HG03045 (cell line): ENCODE data around the gene PIANP.
"Not testable (repeated sequence)": the region's sequence is repeated elsewhere in the genome, so short reads cannot be mapped to it uniquely, and the experiment has no call there.

Experiments used
- ATAC-seq: cut with Tn5 transposase; IDR thresholded peaks from one replicate; pipeline ENCODE4 v1.9.1; 2021; ENCODE audit warnings: mild to moderate bottlenecking, moderate library complexity; ENCODE audit not compliant: unreplicated experiment

Gene PIANP

GRCh38 chr12:6700646-6701051 is at the start of gene PIANP:
Gene PIANP (minus strand): TSS chr12:6700815. CDS start chr12:6698061, 2,754 bp downstream.
- no peak for ATAC-seq

GRCh38 chr12:6748761-6749160 is 48.1 kb upstream of the PIANP start:
- ATAC-seq, result no peak

- ATAC-seq, result no peak
Measured at GRCh38 chr12:6747216-6747615, 46.6 kb upstream of the PIANP start.

GRCh38 chr12:6745741-6746525 is 45.3 kb upstream of the PIANP start:
- no peak for ATAC-seq

GRCh38 chr12:6743300-6743699 is 42.7 kb upstream of the PIANP start:
- ATAC-seq, result not testable (repeated sequence)

- ATAC-seq, result no peak
Measured at GRCh38 chr12:6742834-6743233, 42.2 kb upstream of the PIANP start.

GRCh38 chr12:6742080-6742479 is 41.5 kb upstream of the PIANP start:
- ATAC-seq, result not testable (repeated sequence)

- no peak for ATAC-seq
Measured at GRCh38 chr12:6736754-6737153, 36.1 kb upstream of the PIANP start.

- ATAC-seq, result no peak
Measured at GRCh38 chr12:6735448-6736191, 35.0 kb upstream of the PIANP start.

- no peak for ATAC-seq
Measured at GRCh38 chr12:6734506-6735387, 34.1 kb upstream of the PIANP start.

- no peak for ATAC-seq
Measured at GRCh38 chr12:6730169-6730568, 29.6 kb upstream of the PIANP start.

- ATAC-seq, result no peak
Measured at GRCh38 chr12:6729186-6729585, 28.6 kb upstream of the PIANP start.

GRCh38 chr12:6725350-6725749 is 24.7 kb upstream of the PIANP start:
- ATAC-seq, result no peak

- ATAC-seq, result peak; percentile 19
Measured at GRCh38 chr12:6724409-6724797, 23.8 kb upstream of the PIANP start.

- ATAC-seq, result peak; percentile 92
Measured at GRCh38 chr12:6723607-6724408, 23.2 kb upstream of the PIANP start, which contains the start of gene COPS7A. Gene COPS7A (plus strand): TSS chr12:6724046. CDS start chr12:6724657, 611 bp downstream.

GRCh38 chr12:6722863-6723262 is 22.2 kb upstream of the PIANP start:
- no peak for ATAC-seq

GRCh38 chr12:6716874-6717437 is 16.3 kb upstream of the PIANP start:
- ATAC-seq, result no peak

GRCh38 chr12:6716031-6716873 is 15.6 kb upstream of the PIANP start:
- ATAC-seq, result not testable (repeated sequence)

- no peak for ATAC-seq
Measured at GRCh38 chr12:6708960-6709394, 8.4 kb upstream of the PIANP start.
